NCI-H2081 (cell line): ENCODE results near the gene COX7A2.
A peak's percentile ranks its signal among the peaks of the same experiment; 100 is the strongest.

ENCODE experiments used
- DNase-seq, 2 experiments: peaks; one replicate each; lab custom pipeline; 2025; lab: John Stamatoyannopoulos, UW

The COX7A2 gene

DNA sequence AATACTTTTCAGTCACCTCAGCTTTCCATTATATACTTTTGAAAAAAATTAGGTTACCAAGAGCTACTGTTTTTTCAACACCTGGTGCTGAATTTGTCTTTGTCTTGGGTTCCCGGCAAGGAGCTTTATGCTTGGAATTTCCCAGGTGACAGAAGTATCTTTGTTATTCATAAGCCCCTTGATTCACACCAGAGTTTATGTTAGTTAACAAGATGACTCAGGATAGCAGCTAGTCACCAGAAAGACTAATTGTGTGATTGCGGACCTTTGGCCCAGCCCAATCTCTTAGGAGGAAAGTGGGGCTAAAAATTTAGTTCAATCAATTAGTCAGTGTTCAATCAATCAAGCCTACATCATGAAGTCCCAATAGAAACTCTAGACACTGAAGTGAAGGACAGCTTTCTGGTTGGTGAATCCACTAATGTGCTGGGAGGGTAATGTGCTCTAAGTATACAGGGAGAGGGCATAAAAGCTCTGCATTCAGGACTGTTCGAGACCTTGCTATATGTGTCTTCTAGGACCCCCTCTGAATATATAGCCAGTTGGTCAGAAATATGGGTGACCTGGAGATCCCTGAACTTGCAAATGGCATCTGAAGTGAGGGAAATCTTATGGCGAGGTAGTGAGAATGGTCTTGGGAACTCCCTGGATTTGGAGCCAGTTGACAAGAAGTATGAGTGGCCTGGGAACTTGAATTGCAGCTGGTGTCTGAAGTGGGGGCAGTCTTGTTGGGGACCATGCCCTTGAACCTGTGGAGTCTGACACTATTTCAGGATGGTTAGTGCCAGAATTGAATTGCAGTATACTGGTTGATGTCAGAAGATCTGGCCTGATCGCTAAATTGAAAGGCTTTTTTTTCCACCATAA, 24.8 kb upstream of the COX7A2 start:
- DNase-seq, result no peak

DNA sequence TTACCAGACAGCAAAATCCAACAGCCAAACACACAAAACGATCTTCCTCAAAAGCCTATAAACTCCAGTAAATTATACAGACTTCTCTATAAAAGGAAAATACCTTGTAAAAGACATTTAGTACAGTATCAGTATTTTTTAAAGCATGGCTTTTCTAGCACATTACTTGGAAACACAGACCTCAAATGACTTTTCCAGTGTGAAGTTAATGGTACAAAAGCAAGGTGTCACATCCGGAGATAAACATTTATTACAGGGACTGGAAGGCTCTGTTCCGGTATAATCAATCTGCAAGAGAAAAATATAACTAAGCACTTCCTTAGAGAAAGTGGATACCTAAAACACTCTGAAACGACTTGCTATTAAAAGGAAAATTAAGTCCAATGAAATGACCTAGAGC, 23.9 kb upstream of the COX7A2 start:
- DNase-seq, result no peak

- DNase-seq, result peak; percentile 7 to 39
Observed at GRCh38 chr6:75266716-75267291, 23.2 kb upstream of the COX7A2 start.

DNA sequence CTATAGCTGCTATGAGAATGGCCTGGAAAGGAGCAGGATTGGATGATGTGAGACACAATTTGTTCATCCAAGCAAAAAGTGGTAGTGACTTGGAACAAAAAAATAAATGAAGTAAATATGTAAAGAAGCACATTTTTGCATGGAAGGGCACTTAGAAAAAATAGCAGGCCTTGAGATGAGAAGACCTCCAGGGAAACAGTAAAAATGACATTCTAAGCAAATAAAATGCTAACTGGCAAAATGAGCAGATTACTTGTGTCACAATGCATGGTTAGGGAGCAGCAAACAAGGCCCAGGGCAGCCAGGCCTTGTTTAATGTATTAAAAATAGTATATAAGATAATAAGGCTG, 19.8 kb upstream of the COX7A2 start:
- no peak for DNase-seq

GRCh38 chr6:75262716-75263400, 19.3 kb upstream of the COX7A2 start:
- DNase-seq, result no peak

GRCh38 chr6:75261299-75261698, 17.7 kb upstream of the COX7A2 start:
- DNase-seq, result no peak

- no peak for DNase-seq
Observed at GRCh38 chr6:75257343-75258087, 13.9 kb upstream of the COX7A2 start.

DNA sequence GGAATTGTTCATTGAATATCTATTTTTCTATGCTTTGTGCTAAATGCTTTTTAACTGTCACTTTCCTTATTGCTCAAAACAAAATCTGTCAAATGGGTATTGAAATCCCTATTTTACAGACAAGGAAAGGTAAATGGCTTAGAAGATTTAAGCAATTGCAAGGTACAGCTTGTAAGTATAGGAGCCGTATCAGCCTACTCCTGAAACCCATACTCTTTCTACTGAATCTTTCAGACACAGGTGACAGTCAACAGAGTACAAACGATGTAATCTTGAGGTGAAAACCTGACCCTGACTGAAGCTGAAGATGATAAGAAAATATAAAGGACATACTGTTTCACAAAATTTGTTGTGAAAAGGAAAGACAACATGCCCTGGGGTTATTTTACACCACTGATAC, 7.0 kb upstream of the COX7A2 start:
- no peak for DNase-seq

GRCh38 chr6:75249837-75250236, 6.2 kb upstream of the COX7A2 start:
- no peak for DNase-seq

- DNase-seq, result no peak
Observed at GRCh38 chr6:75246386-75246785, 2.8 kb upstream of the COX7A2 start.

GRCh38 chr6:75244063-75244584, 523 bp upstream of the COX7A2 start:
- DNase-seq, result no peak

- DNase-seq, result no peak
Observed at GRCh38 chr6:75236630-75237029, 7.0 kb downstream of the COX7A2 start.

- DNase-seq, result no peak
Observed at GRCh38 chr6:75235271-75235670, 8.3 kb downstream of the COX7A2 start.

GRCh38 chr6:75234126-75234865, 9.3 kb downstream of the COX7A2 start:
- no peak for DNase-seq

DNA sequence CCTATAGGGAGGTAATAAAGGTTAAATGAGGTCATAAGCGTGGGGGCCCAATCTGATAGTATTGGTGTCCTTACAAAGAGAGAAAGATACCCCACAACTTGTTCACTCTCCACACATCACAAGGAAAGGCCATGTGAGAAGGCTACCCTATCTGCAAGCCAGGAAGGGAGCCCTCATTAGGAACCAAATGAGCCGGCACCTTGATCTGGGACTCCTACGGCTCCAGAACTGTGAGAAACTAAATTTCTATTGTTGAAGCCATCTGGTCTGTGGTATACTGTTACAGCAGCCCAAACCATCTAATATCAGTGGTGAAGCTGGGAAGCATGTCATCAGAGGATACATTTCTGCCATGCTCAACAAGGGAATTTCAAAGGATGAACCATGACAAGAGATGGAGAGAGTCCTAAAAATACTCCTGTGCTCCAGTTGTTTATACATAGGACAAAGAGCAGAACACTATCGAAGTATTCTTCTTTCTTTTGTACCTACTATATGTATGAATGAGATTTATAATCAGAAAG, 10.4 kb downstream of the COX7A2 start:
- DNase-seq, result no peak

DNA sequence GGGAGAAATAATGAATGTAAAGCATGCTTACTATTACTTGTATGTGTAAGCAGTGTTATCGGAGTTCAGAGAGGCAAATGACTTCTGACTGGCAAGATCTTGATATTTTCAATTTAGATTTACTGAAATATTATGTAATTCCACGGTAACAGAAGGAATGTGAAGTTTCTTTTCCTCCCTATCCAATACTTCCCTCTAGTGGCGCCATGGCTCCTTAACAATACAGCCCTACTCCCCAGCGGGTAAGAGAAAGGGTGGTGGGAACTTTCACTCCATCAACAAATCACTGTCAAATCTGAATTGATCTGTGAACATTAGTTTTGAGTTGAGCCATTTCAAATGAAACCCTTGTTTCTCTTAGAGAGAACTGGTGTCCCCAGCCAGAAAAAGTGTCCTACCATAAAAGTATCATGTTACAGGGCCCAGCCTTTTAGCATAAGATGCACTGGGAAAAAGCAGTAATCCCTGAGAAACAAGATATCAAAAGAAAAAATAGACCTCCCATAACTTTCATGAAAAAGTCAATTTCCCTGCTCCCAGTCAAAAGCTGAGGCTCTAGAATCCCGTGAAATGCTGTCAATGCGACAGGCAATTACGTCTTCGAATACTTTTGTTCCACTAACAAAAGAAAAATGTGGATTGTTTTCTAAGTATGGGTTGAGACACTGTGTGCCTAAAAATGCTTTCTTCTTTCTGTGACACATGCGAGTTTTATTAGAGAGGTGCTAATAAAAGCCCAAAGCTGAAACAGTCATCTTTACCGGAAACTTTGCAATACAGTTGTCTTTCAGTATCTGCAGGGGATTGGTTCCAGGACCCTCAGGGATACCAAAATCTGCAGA, 12.9 kb downstream of the COX7A2 start:
- peak in 1 of 2 experiments; percentile 4 for DNase-seq

GRCh38 chr6:75224303-75224926, 19.2 kb downstream of the COX7A2 start:
- no peak for DNase-seq

- no peak for DNase-seq
Observed at GRCh38 chr6:75223428-75223827, 20.2 kb downstream of the COX7A2 start.

GRCh38 chr6:75222261-75222660, 21.3 kb downstream of the COX7A2 start:
- no peak for DNase-seq

DNA sequence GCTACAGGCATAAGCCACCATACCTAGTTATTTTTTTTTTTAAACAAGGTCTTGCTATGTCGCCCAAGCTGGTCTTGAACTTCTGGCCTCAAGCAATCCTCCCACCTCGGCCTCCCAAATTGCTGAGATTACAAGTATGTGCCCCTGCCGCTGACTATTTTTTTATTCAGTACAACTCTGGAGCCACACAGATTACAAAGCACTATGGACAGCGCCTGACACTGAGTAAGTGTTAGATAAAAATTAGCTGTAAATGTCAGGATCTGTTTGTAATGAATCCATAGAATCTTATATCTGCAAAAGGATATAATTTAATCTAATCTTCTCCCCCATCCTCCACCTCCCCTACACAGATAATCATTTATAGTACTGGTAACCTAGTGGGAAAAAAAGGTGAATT, 22.5 kb downstream of the COX7A2 start:
- DNase-seq, result no peak
